ENCODE data around the gene SORBS2.

The SORBS2 gene

GRCh38 chr4:185710487-185710995, 101.5 kb downstream of the SORBS2 start:
- DNase-seq = peak; percentile 90

- no peak for DNase-seq
Observed at GRCh38 chr4:185709802-185710486, 102.0 kb downstream of the SORBS2 start.

GRCh38 chr4:185708348-185708747, 103.6 kb downstream of the SORBS2 start:
- peak; percentile 49 for DNase-seq

- DNase-seq = peak; percentile 75
Observed at GRCh38 chr4:185707622-185708021, 104.4 kb downstream of the SORBS2 start.

- DNase-seq = no peak
Observed at GRCh38 chr4:185702147-185702663, 109.8 kb downstream of the SORBS2 start.

- DNase-seq = peak; percentile 8
Observed at GRCh38 chr4:185700630-185701029, 111.4 kb downstream of the SORBS2 start.

GRCh38 chr4:185700048-185700447, 111.9 kb downstream of the SORBS2 start:
- DNase-seq = no peak

- no peak for DNase-seq
Observed at GRCh38 chr4:185697488-185697887, 114.5 kb downstream of the SORBS2 start.

GRCh38 chr4:185695743-185696142, 116.3 kb downstream of the SORBS2 start:
- DNase-seq = no peak

- no peak for DNase-seq
Observed at GRCh38 chr4:185693548-185694215, 118.3 kb downstream of the SORBS2 start.

GRCh38 chr4:185689407-185689806, 122.6 kb downstream of the SORBS2 start:
- DNase-seq = no peak

GRCh38 chr4:185685804-185686203, 126.2 kb downstream of the SORBS2 start:
- DNase-seq = no peak

- no peak for DNase-seq
Observed at GRCh38 chr4:185683896-185684295, 128.1 kb downstream of the SORBS2 start.

GRCh38 chr4:185683222-185683621, 128.8 kb downstream of the SORBS2 start:
- no peak for DNase-seq

GRCh38 chr4:185682236-185682635, 129.8 kb downstream of the SORBS2 start:
- DNase-seq = peak; percentile 69

- no peak for DNase-seq
Observed at GRCh38 chr4:185681604-185682003, 130.4 kb downstream of the SORBS2 start.

- DNase-seq = no peak
Observed at GRCh38 chr4:185680617-185681016, 131.4 kb downstream of the SORBS2 start.

- DNase-seq = no peak
Observed at GRCh38 chr4:185679523-185679922, 132.5 kb downstream of the SORBS2 start.

GRCh38 chr4:185677637-185678314, 134.2 kb downstream of the SORBS2 start:
- DNase-seq = no peak

- no peak for DNase-seq
Observed at GRCh38 chr4:185672618-185673017, 139.4 kb downstream of the SORBS2 start.

GRCh38 chr4:185672151-185672550, 139.8 kb downstream of the SORBS2 start:
- no peak for DNase-seq

- no peak for DNase-seq
Observed at GRCh38 chr4:185671496-185671895, 140.5 kb downstream of the SORBS2 start.

- DNase-seq = no peak
Observed at GRCh38 chr4:185671066-185671465, 140.9 kb downstream of the SORBS2 start.

- no peak for DNase-seq
Observed at GRCh38 chr4:185669288-185669687, 142.7 kb downstream of the SORBS2 start.
